HepG2 (cell line): Measurements from ENCODE around the gene RSBN1L. TPM values are rescaled to one million over a fixed set of nuclear protein-coding genes. Genes with fewer than 3 reads are reported as not detected.

Experiments
- ATM ChIP-seq: fragments of 450-650 bp; IDR thresholded peaks from 2 replicates; pipeline ENCODE4 v1.7.1; 2017; ENCODE audit warnings: mild to moderate bottlenecking, borderline replicate concordance
- FOXP4 ChIP-seq: sonication (generic); formaldehyde crosslinking; IDR thresholded peaks from 2 replicates; pipeline ENCODE4 v1.4.0; 2020; ENCODE audit warnings: missing genetic modification reagents
- GABPB1 ChIP-seq: IDR thresholded peaks from 2 replicates; pipeline ENCODE4 v1.6.1; 2016; ENCODE audit warnings: mild to moderate bottlenecking, missing genetic modification reagents, moderate library complexity, missing compliant biosample characterization
- HMGA1 ChIP-seq: sonication (generic); formaldehyde crosslinking; conservative IDR thresholded peaks from 2 replicates; pipeline ENCODE4 v1.4.0; 2020; ENCODE audit warnings: missing genetic modification reagents
- MAZ ChIP-seq, 2 experiments: sonication (generic) in 1 of 2; formaldehyde crosslinking in 1 of 2; IDR thresholded peaks; 2 replicates each; pipeline versions ENCODE4 v1.5.0 to v1.6.1; 2012 to 2020; ENCODE audit warnings: low read depth in 2 of 2, mild to moderate bottlenecking in 2 of 2, borderline replicate concordance in 1 of 2, improper control_type of control experiment in 1 of 2, low read length in 1 of 2, missing genetic modification reagents in 1 of 2, moderate library complexity in 1 of 2
- NR1H2 ChIP-seq: sonication (generic); formaldehyde crosslinking; IDR thresholded peaks from 2 replicates; pipeline ENCODE4 v1.8.1; 2022; ENCODE audit warnings: low read depth, missing genetic modification reagents, borderline replicate concordance
- NR2F1 ChIP-seq, 2 experiments: fragments of 450-650 bp in 1 of 2; formaldehyde crosslinking in 1 of 2; IDR thresholded peaks; 2 replicates each; pipeline versions ENCODE4 v1.5.0 to v1.6.1; 2016 to 2020; ENCODE audit warnings: mild to moderate bottlenecking in 1 of 2, missing compliant biosample characterization in 1 of 2, missing genetic modification reagents in 1 of 2, moderate library complexity in 1 of 2
- PAWR ChIP-seq: sonication (generic); formaldehyde crosslinking; IDR thresholded peaks from 2 replicates; pipeline ENCODE4 v1.4.0; 2020; ENCODE audit warnings: missing genetic modification reagents, mild to moderate bottlenecking, borderline replicate concordance
- PREB ChIP-seq: sonication (generic); formaldehyde crosslinking; IDR thresholded peaks from 2 replicates; pipeline ENCODE4 v1.4.0; 2020; ENCODE audit warnings: missing genetic modification reagents
- RFXANK ChIP-seq: IDR thresholded peaks from 2 replicates; pipeline ENCODE4 v1.6.1; 2016
- SP140L ChIP-seq: sonication (generic); formaldehyde crosslinking; IDR thresholded peaks from 2 replicates; pipeline ENCODE4 v1.4.0; 2020; ENCODE audit warnings: missing genetic modification reagents, borderline replicate concordance
- TEAD3 ChIP-seq: optimal IDR thresholded peaks from 2 replicates; pipeline ENCODE3; 2016; ENCODE audit warnings: borderline replicate concordance
- ZKSCAN8 ChIP-seq: IDR thresholded peaks from 2 replicates; pipeline ENCODE4 v1.6.1; 2016; ENCODE audit warnings: borderline replicate concordance, missing genetic modification reagents, missing compliant biosample characterization
- ZMYM4 ChIP-seq: sonication (generic); formaldehyde crosslinking; IDR thresholded peaks from 2 replicates; pipeline ENCODE4 v1.8.1; 2023; ENCODE audit warnings: mild to moderate bottlenecking, missing genetic modification reagents
- ZNF160 ChIP-seq: sonication (generic); formaldehyde crosslinking; IDR thresholded peaks from 2 replicates; pipeline ENCODE4 v1.8.0; 2022; ENCODE audit warnings: mild to moderate bottlenecking, inconsistent platforms, missing genetic modification reagents
- ZNF432 ChIP-seq: sonication (generic); formaldehyde crosslinking; IDR thresholded peaks from 2 replicates; pipeline ENCODE4 v1.5.0; 2020; ENCODE audit warnings: missing genetic modification reagents, mild to moderate bottlenecking, borderline replicate concordance
- ZNF549 ChIP-seq: sonication (generic); formaldehyde crosslinking; IDR thresholded peaks from 2 replicates; pipeline ENCODE4 v1.5.0; 2020; ENCODE audit warnings: missing genetic modification reagents
- ZNF687 ChIP-seq: sonication (generic); formaldehyde crosslinking; IDR thresholded peaks from 2 replicates; pipeline ENCODE4 v1.5.1; 2020; ENCODE audit warnings: mild to moderate bottlenecking, missing genetic modification reagents, moderate library complexity
- ZNF720 ChIP-seq: sonication (generic); formaldehyde crosslinking; IDR thresholded peaks from 2 replicates; pipeline ENCODE4 v1.4.0; 2020; ENCODE audit warnings: missing genetic modification reagents
- ZNF746 ChIP-seq: sonication (generic); formaldehyde crosslinking; IDR thresholded peaks from 2 replicates; pipeline ENCODE4 v1.8.0; 2022; ENCODE audit warnings: mild to moderate bottlenecking, missing genetic modification reagents
- ZNF784 ChIP-seq: sonication (generic); formaldehyde crosslinking; IDR thresholded peaks from 2 replicates; pipeline ENCODE4 v1.5.1; 2020; ENCODE audit warnings: missing genetic modification reagents, mild to moderate bottlenecking, borderline replicate concordance
- polyA plus RNA-seq, 8 experiments: library from polyadenylated mRNA; depleted of rRNA in 3 of 8; stranded (reverse) in 7 of 8; unstranded in 1 of 8; fragments of >200 nt; fragmentation: Illumina TruSeq in 4 of 8; extraction: Trizol in 4 of 8; gene quantifications; 2 replicates each; pipeline versions ENCODE4 v1.2.1 to v1.2.3, GENCODE V29; 2011 to 2016; ENCODE audit warnings: low read depth in 4 of 8, missing spikeins in 1 of 8, mixed read lengths in 1 of 8; ENCODE audit not compliant: insufficient read depth in 1 of 8
- total RNA-seq, 5 experiments: library from RNA; depleted of rRNA; stranded (reverse); fragments of >200 nt; fragmentation: Illumina TruSeq; extraction: Trizol; gene quantifications; 2 replicates each; pipeline ENCODE4 v1.2.3, GENCODE V29; 2016; ENCODE audit warnings: low read depth in 1 of 5

RSBN1L gene
- total and polyA plus RNA-seq, 2 of the 13 experiments (the other 11 are each of a cell fraction or from before 2014, with no cell fraction given), result 7.7 to 21.3 TPM

GRCh38 chr7:77696643-77697534 lies 630 bp downstream of the RSBN1L start (continued):
- TF ChIP-seq FOXP4 (CRISPR knock-in tag), result 0 out of 2 replicates have a peak, but pooled peaks have one; percentile 13
- no peak; the same call in 1 of the 2 replicates for TF ChIP-seq MAZ (IDR thresholded peaks at IDR 0.05; ENCODE audit: borderline replicate concordance, low read depth, low read length)
- peak; percentile 19 for TF ChIP-seq MAZ (CRISPR knock-in tag; IDR thresholded peaks at IDR 0.05; ENCODE audit: low read depth)
- no peak for TF ChIP-seq ZNF549 (CRISPR knock-in tag)
- no peak for TF ChIP-seq ZNF720 (CRISPR knock-in tag)
- TF ChIP-seq RFXANK (CRISPR knock-in tag), result no peak
- peak; percentile 69 for TF ChIP-seq ZNF687
- TF ChIP-seq ATM, result no peak
- TF ChIP-seq ZNF432, result no peak
- TF ChIP-seq ZNF784 (CRISPR knock-in tag), result no peak
- TF ChIP-seq ZNF746 (CRISPR knock-in tag), result peak; percentile 18; the same call in 1 of the 2 replicates
- TF ChIP-seq TEAD3, result no peak
- TF ChIP-seq NR1H2 (CRISPR knock-in tag), result peak; percentile 83; the same call in 1 of the 2 replicates
- no peak; the same call in 1 of the 2 replicates for TF ChIP-seq GABPB1
- TF ChIP-seq PREB (CRISPR knock-in tag), result no peak
- TF ChIP-seq SP140L (CRISPR knock-in tag), result no peak
- no peak for TF ChIP-seq ZKSCAN8
- TF ChIP-seq HMGA1 (CRISPR knock-in tag), result no peak
- TF ChIP-seq ZNF160 (CRISPR knock-in tag), result no peak
- peak; percentile 20; the same call in 1 of the 2 replicates for TF ChIP-seq ZMYM4 (CRISPR knock-in tag)
- TF ChIP-seq NR2F1 (CRISPR knock-in tag; IDR thresholded peaks at IDR 0.05), result no peak
- no peak; the same call in 1 of the 2 replicates for TF ChIP-seq PAWR
